Natural killer cell treated with Interleukin-12 subunit alpha and Interleukin-12 subunit beta and Interleukin-15 and Interleukin-18, amount 100 ng/mL, for 72 hours (primary cell): ENCODE measurements around the gene NDUFAF5. TPM values are rescaled to one million over a fixed set of nuclear protein-coding genes. Genes with fewer than 3 reads are reported as not detected.
"Not testable (repeated sequence)": the region's sequence is repeated elsewhere in the genome, so short reads cannot be mapped to it uniquely, and the experiment has no call there.

ENCODE experiments used
- ATAC-seq, 2 donors: fragments of 150-1000 bp; cut with Tn5 transposase in 1 of 2; sonication (Bioruptor Pico), chemical (Tn5 transposase) in 1 of 2; 2 replicates each; pipeline ENCODE4 v1.10.0; 2021
- DNase-seq: peaks from one replicate; pipeline ENCODE4 v3.0.0; 2022; ENCODE audit warnings: low spot score
- H3K27ac Mint-ChIP-seq, 2 donors: 1 replicate in 1 of 2; 2 replicates in 1 of 2; pipeline ENCODE4 v1.8.0; 2022; ENCODE audit warnings: mixed read lengths in 2 of 2, mild to moderate bottlenecking in 1 of 2, moderate library complexity in 1 of 2
- H3K27me3 Mint-ChIP-seq, 2 donors: 1 replicate in 1 of 2; 2 replicates in 1 of 2; pipeline ENCODE4 v1.8.0; 2022; ENCODE audit warnings: mixed read lengths in 2 of 2
- H3K36me3 Mint-ChIP-seq: one replicate; pipeline ENCODE4 v1.8.0; 2022; ENCODE audit warnings: mixed read lengths
- H3K4me1 Mint-ChIP-seq, 2 donors: 1 replicate in 1 of 2; 2 replicates in 1 of 2; pipeline ENCODE4 v1.8.0; 2022; ENCODE audit warnings: low read depth in 2 of 2, mixed read lengths in 2 of 2, mild to moderate bottlenecking in 1 of 2
- H3K4me3 Mint-ChIP-seq: one replicate; pipeline ENCODE4 v1.8.0; 2022; ENCODE audit warnings: mixed read lengths
- H3K9me3 Mint-ChIP-seq: 2 replicates; pipeline ENCODE4 v1.8.0; 2022; ENCODE audit warnings: mixed read lengths
- total RNA-seq, 2 donors: library from RNA; stranded (reverse); gene quantifications; one replicate each; pipeline ENCODE4 v1.2.3, GENCODE V29; 2022

NDUFAF5 gene
- total RNA-seq, 2 donors from 2014 or later = 26.9 to 44.6 TPM

DNA sequence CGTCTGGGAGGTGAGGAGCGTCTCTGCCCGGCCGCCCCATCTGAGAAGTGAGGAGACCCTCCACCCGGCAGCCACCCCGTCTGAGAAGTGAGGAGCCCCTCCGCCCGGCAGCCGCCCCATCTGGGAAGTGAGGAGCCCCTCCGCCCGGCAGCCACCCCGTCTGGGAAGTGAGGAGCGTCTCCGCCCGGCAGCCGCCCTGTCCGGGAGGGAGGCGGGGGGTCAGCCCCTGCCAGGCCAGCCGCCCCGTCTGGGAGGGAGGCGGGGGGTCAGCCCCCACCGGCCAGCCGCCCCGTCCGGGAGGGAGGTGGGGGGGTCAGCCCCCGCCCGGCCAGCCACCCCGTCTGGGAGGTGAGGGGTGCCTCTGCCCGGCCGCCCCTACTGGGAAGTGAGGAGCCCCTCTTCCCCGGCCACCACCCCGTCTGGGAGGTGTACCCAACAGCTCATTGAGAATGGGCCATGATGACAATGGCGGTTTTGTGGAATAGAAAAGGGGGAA, 24.3 kb upstream of the NDUFAF5 start:
- H3K9me3 Mint-ChIP-seq, DNase-seq, H3K4me3 Mint-ChIP-seq, H3K27ac Mint-ChIP-seq, H3K4me1 Mint-ChIP-seq, H3K27me3 Mint-ChIP-seq, ATAC-seq: not testable (repeated sequence)
- peaks cover 32% of the 10 kb centered on the region for H3K36me3 Mint-ChIP-seq

DNA sequence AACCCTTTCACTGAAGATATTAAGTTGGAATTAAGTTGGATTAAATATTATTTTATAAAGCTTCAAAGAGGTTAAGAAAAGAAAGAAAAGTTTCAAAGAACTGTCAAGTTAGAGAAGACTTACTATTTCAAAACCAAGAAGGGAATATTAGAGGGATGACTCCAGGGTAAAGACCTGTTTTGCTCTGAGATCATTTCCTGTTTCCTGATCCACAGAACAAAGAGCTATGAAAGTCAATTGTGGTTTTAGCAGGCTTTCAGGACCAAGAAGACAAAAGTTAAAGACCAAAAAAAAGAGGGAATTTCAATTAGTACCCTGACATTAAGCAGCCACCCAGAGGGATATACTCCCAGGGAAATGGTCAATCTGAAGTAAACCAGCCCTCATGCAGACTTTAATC, 19.5 kb upstream of the NDUFAF5 start:
- no peak for ATAC-seq
- no peak overlapping the region for H3K27ac Mint-ChIP-seq
- DNase-seq = no peak
- H3K36me3 Mint-ChIP-seq = peaks cover 46% of the 10 kb centered on the region
- no peaks in the 10 kb centered on the region for H3K4me1 Mint-ChIP-seq
- no peaks in the 10 kb centered on the region for H3K27me3 Mint-ChIP-seq
- no peaks in the 10 kb centered on the region for H3K9me3 Mint-ChIP-seq
- no peak overlapping the region for H3K4me3 Mint-ChIP-seq

DNA sequence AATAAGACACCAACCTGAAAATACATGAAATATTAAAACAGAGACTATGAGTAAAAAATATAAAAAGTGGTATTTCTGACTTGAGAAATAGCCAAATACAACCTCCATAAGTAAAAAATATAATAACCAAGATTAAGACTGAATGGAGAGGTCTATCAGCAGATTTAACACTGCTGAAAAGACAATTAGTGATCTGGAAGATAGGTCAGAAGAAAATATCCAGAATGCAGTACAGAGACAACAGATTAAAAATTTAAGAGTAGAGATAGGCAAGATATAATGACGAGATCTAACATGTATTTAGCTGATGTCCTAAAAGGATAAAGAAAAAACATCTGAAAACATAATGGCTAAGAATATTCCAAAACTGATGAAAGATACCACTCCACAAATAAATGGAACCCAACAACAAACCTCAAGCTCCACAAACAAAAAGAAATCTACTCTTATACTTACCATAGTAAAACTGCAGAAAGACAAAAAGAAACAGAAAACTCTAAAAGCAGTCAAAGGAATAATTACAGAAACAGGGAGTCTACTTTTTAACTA, 18.9 kb upstream of the NDUFAF5 start:
- Mint-ChIP-seq H3K27me3 (no peaks in the 10 kb centered on the region), H3K36me3 (peaks cover 46% of the 10 kb centered on the region), H3K4me3 (no peak overlapping the region), H3K9me3 (no peaks in the 10 kb centered on the region), H3K4me1 (no peaks in the 10 kb centered on the region), H3K27ac (no peak overlapping the region)
- no peak for ATAC-seq
- DNase-seq = no peak

DNA sequence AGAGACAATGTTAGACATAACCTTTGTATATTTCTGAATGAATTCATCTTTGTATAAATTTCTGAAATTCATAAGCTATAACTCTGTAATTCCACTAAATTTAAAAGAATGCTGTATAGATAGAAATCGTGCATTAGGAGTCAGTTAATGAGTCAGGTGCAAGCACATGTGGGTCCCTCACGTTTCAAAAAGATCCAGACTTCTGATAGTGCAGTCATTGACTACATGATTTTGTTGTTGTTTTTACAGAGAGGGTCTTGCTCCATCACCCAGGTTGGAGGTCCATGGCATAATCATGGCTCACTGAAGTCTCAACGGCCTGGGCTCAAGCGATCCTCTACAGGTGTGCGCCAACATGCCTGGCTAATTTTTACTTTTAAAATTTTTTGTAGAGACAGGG, 14.7 kb upstream of the NDUFAF5 start:
- Mint-ChIP-seq H3K27ac (no peak overlapping the region), H3K36me3 (peaks cover 44% of the 10 kb centered on the region), H3K4me3 (no peak overlapping the region), H3K27me3 (no peaks in the 10 kb centered on the region), H3K9me3 (no peaks in the 10 kb centered on the region), H3K4me1 (no peaks in the 10 kb centered on the region)
- ATAC-seq = no peak
- no peak for DNase-seq

- Mint-ChIP-seq H3K4me3 (no peak overlapping the region), H3K36me3 (peaks cover 40% of the 10 kb centered on the region), H3K4me1 (peaks cover 8 to 12% of the 10 kb centered on the region in 2 donors), H3K27me3 (no peaks in the 10 kb centered on the region), H3K27ac (peak overlapping the region in 1 of 2 donors; percentile 22), H3K9me3 (no peaks in the 10 kb centered on the region)
- ATAC-seq = no peak
- DNase-seq = no peak
These were observed 12.9 kb upstream of the NDUFAF5 start for GRCh38 chr20:13771853-13772453.

- peaks cover 39% of the 10 kb centered on the region for H3K36me3 Mint-ChIP-seq
- H3K4me3 Mint-ChIP-seq = no peak overlapping the region
- no peak for DNase-seq
- H3K4me1 Mint-ChIP-seq = peaks cover 11 to 16% of the 10 kb centered on the region in 2 donors
- H3K27me3 Mint-ChIP-seq = no peaks in the 10 kb centered on the region
- H3K27ac Mint-ChIP-seq = peak overlapping the region in 1 of 2 donors; percentile 22
- ATAC-seq = no peak
- no peaks in the 10 kb centered on the region for H3K9me3 Mint-ChIP-seq
These were observed 12.3 kb upstream of the NDUFAF5 start for GRCh38 chr20:13772529-13772928.

- no peaks in the 10 kb centered on the region for H3K9me3 Mint-ChIP-seq
- ATAC-seq = no peak
- peak overlapping the region in 1 of 2 donors; percentile 1 for H3K27ac Mint-ChIP-seq
- peak overlapping the region; percentile 2 for H3K4me3 Mint-ChIP-seq
- peaks cover 15 to 16% of the 10 kb centered on the region in 2 donors for H3K4me1 Mint-ChIP-seq
- H3K36me3 Mint-ChIP-seq = peaks cover 27% of the 10 kb centered on the region
- no peak for DNase-seq
- H3K27me3 Mint-ChIP-seq = no peaks in the 10 kb centered on the region
These were observed 9.0 kb upstream of the NDUFAF5 start for GRCh38 chr20:13775867-13776266.

DNA sequence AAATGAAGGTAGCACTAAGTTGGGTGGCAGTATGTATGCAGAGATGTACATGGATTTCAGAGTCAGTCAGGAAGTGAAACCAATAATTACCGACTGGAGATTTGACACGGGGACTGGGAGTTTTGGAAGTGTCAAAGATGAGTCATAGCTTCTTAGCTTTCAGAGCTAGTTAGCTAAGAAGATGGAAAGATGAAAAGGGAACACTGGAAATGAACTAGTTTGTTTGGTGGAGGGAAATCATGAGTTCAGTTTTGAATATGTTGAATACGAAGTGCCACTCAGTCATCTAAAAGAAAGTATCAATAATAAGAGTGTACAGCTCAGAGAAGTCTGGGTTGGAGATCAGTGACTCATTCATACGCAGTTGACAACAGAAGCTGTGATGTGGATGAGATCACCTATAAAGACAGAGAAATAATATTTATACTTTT, 7.6 kb upstream of the NDUFAF5 start:
- Mint-ChIP-seq H3K27me3 (no peaks in the 10 kb centered on the region), H3K27ac (peak overlapping the region in 1 of 2 donors; percentile 1), H3K4me1 (peaks cover 16 to 17% of the 10 kb centered on the region in 2 donors), H3K9me3 (no peaks in the 10 kb centered on the region), H3K36me3 (peaks cover 28% of the 10 kb centered on the region), H3K4me3 (no peak overlapping the region)
- DNase-seq (no peak), ATAC-seq (peak in 1 of 2 donors; percentile 48)

GRCh38 chr20:13778827-13779226, 6.0 kb upstream of the NDUFAF5 start:
- H3K27me3 Mint-ChIP-seq = no peaks in the 10 kb centered on the region

DNA sequence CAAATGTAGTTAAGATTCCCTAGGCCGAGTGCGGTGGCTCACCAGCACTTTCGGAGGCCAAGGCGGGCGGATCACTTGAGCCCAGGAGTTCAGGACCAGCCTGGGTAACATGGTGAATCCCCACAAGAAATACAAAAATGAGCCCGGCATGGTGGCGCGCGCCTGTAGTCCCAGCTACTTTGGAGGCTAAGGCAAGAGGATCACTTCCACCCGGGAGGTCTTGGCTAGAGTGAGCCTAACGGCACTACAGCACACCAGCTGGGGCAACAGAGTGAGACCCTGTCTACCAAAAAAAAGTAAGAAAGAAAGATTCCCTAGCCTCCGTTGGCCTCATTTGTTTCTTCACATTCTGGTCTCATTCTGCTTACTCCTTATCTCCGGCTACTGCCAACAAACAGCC, 1.3 kb upstream of the NDUFAF5 start:
- Mint-ChIP-seq H3K27ac (no peak overlapping the region), H3K36me3 (peaks cover 14% of the 10 kb centered on the region), H3K9me3 (no peaks in the 10 kb centered on the region), H3K27me3 (no peaks in the 10 kb centered on the region), H3K4me3 (peak overlapping the region; percentile 94), H3K4me1 (peaks cover 28 to 38% of the 10 kb centered on the region in 2 donors)
- no peak for ATAC-seq
- DNase-seq = no peak

More at GRCh38 chr20:13778827-13779226, 6.0 kb upstream of the NDUFAF5 start:
- ATAC-seq (no peak), DNase-seq (no peak)
- H3K27ac Mint-ChIP-seq = no peak overlapping the region
- no peaks in the 10 kb centered on the region for H3K9me3 Mint-ChIP-seq
- peaks cover 17 to 19% of the 10 kb centered on the region in 2 donors for H3K4me1 Mint-ChIP-seq
- peaks cover 28% of the 10 kb centered on the region for H3K36me3 Mint-ChIP-seq
- H3K4me3 Mint-ChIP-seq = no peak overlapping the region

DNA sequence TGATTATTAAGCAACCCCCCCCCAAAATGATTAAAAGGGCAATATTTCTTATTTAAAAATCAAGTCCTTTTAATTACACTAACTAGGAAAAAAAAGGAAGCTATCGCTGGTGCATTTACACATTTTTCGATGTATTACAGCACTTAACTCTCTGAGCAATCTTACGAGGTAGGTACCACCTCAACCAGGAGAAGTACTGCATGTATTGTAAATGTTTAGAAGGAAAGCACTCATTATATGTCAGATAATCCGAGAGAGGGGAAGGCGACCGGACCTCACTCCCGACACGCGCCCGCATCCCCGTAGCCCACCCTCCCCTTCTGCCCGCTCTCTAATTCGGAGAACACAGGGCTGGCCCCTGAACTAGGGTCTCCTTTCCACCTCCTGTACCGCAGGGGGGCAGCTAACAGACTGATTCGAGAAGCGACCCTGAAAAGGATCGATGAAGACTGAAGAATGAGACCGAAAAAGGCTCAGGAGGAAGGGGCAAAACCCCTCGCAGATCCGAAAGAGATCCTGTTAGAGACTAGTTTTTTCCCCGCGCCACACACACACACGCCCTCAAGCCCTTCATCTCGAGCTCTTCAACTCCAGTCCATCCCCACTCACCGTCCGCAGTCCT, 446 bp upstream of the NDUFAF5 start:
- ATAC-seq (peak in 1 of 2 donors; percentile 36), DNase-seq (no peak)
- no peaks in the 10 kb centered on the region for H3K27me3 Mint-ChIP-seq
- H3K4me3 Mint-ChIP-seq = peak overlapping the region; percentile 94
- H3K4me1 Mint-ChIP-seq = peaks cover 28 to 38% of the 10 kb centered on the region in 2 donors
- peak overlapping the region; percentile 89 to 96 for H3K27ac Mint-ChIP-seq
- no peaks in the 10 kb centered on the region for H3K9me3 Mint-ChIP-seq
- peaks cover 14% of the 10 kb centered on the region for H3K36me3 Mint-ChIP-seq

DNA sequence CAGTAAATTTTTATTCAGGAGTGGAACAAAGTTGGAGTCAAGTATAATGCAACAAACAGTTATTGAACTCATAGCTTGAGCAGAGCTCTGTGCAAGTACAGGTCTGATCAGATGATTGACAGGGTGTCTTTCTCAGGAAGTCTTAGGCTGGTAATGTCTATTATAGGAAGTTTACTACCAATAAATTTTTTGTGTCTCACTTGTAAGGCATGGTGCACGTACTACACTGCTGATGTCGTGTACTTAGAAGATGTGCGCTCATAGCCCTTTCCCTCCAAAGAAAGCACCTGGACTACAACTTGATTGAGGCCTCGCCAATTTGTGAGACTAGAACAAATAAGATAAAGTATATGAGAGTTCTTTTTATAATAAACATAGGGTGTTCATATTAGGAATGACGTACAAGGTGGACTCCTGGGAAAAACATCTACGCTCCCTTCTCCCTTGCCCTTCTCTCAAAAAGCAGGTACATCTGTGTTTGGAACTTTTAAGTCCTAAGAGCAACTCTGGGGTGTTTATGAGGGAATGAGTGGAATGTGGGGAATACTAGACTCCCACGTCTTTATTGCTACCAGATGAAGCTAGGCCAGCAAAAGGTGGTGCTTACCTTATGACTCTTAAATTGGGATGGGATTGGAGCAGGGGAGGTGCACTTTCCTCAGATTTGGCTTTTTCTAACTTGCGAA, 1.5 kb downstream of the NDUFAF5 start:
- H3K36me3 Mint-ChIP-seq = peaks cover 31% of the 10 kb centered on the region
- no peaks in the 10 kb centered on the region for H3K27me3 Mint-ChIP-seq
- H3K27ac Mint-ChIP-seq = peak overlapping the region; percentile 89 to 96
- DNase-seq (no peak), ATAC-seq (no peak)
- no peaks in the 10 kb centered on the region for H3K9me3 Mint-ChIP-seq
- H3K4me3 Mint-ChIP-seq = peak overlapping the region; percentile 94
- peaks cover 29 to 45% of the 10 kb centered on the region in 2 donors for H3K4me1 Mint-ChIP-seq

GRCh38 chr20:13788167-13788834, 3.5 kb downstream of the NDUFAF5 start:
- H3K9me3 Mint-ChIP-seq = no peaks in the 10 kb centered on the region
- H3K4me1 Mint-ChIP-seq = peaks cover 29 to 45% of the 10 kb centered on the region in 2 donors
- H3K4me3 Mint-ChIP-seq = no peak overlapping the region
- DNase-seq (no peak), ATAC-seq (no peak)
- no peaks in the 10 kb centered on the region for H3K27me3 Mint-ChIP-seq
- no peak overlapping the region for H3K27ac Mint-ChIP-seq
- H3K36me3 Mint-ChIP-seq = peaks cover 29% of the 10 kb centered on the region
